H9 (cell line): ENCODE results near the gene TTLL9. TPM values are rescaled to one million over a fixed set of nuclear protein-coding genes. Genes with fewer than 3 reads are reported as not detected.

Source experiments
- DNase-seq: peaks from one replicate; pipeline ENCODE4 v3.0.0-alpha.2; 2017
- H2AFZ ChIP-seq: one replicate; pipeline ENCODE4 v1.6.1; 2013; ENCODE audit warnings: mild to moderate bottlenecking, low read length, control low read depth, moderate library complexity
- H2AK5ac ChIP-seq: 2 replicates; pipeline ENCODE4 v1.6.1; 2013; ENCODE audit warnings: low read length, control low read depth, mixed read lengths; ENCODE audit not compliant: insufficient read length
- H2BK120ac ChIP-seq: one replicate; pipeline ENCODE4 v1.6.1; 2013; ENCODE audit warnings: low read depth, mild to moderate bottlenecking, low read length, control low read depth, inconsistent platforms; ENCODE audit not compliant: poor library complexity, severe bottlenecking
- H2BK12ac ChIP-seq: 2 replicates; pipeline ENCODE4 v1.6.1; 2013; ENCODE audit warnings: low read length, control low read depth, mixed read lengths, low read depth; ENCODE audit not compliant: insufficient read length
- H2BK15ac ChIP-seq: 2 replicates; pipeline ENCODE4 v1.6.1; 2013; ENCODE audit warnings: low read depth, low read length, control low read depth
- H2BK20ac ChIP-seq: one replicate; pipeline ENCODE4 v1.6.1; 2013; ENCODE audit warnings: low read depth, mild to moderate bottlenecking, low read length, control low read depth, inconsistent platforms; ENCODE audit not compliant: poor library complexity, severe bottlenecking
- H2BK5ac ChIP-seq: 2 replicates; pipeline ENCODE4 v1.6.1; 2013; ENCODE audit warnings: low read length, control low read depth, mixed read lengths; ENCODE audit not compliant: insufficient read length
- H3K14ac ChIP-seq: 2 replicates; pipeline ENCODE4 v1.6.1; 2013; ENCODE audit warnings: low read length, control low read depth; ENCODE audit not compliant: insufficient read depth
- H3K18ac ChIP-seq: 2 replicates; pipeline ENCODE4 v1.6.1; 2013; ENCODE audit warnings: low read depth, mild to moderate bottlenecking, mixed read lengths, low read length, control low read depth; ENCODE audit not compliant: insufficient read length
- H3K23ac ChIP-seq: 2 replicates; pipeline ENCODE4 v1.6.1; 2013; ENCODE audit warnings: low read length, control low read depth, mixed read lengths, low read depth; ENCODE audit not compliant: insufficient read length
- H3K23me2 ChIP-seq: 2 replicates; pipeline ENCODE4 v1.6.1; 2013; ENCODE audit warnings: low read depth, mild to moderate bottlenecking, mixed read lengths, low read length, control low read depth; ENCODE audit not compliant: insufficient read length, poor library complexity, severe bottlenecking
- H3K27ac ChIP-seq: 2 replicates; pipeline ENCODE4 v1.5.1; 2013; ENCODE audit warnings: low read length, control low read depth, mixed read lengths, low read depth; ENCODE audit not compliant: insufficient read length
- H3K27me3 ChIP-seq: 2 replicates; pipeline ENCODE4 v1.6.1; 2013; ENCODE audit warnings: low read length, control low read depth, inconsistent platforms; ENCODE audit not compliant: insufficient read depth
- H3K4ac ChIP-seq: 2 replicates; pipeline ENCODE4 v1.6.1; 2013; ENCODE audit warnings: low read depth, mild to moderate bottlenecking, control low read depth, inconsistent platforms, low read length, moderate library complexity
- H3K4me1 ChIP-seq: 2 replicates; pipeline ENCODE4 v1.6.1; 2013; ENCODE audit warnings: low read length, control low read depth, inconsistent platforms; ENCODE audit not compliant: insufficient read depth
- H3K4me2 ChIP-seq: 2 replicates; pipeline ENCODE4 v1.6.1; 2013; ENCODE audit warnings: low read length, control low read depth, mixed read lengths; ENCODE audit not compliant: insufficient read length, insufficient read depth
- H3K56ac ChIP-seq: 2 replicates; pipeline ENCODE4 v1.6.1; 2013; ENCODE audit warnings: low read depth, mild to moderate bottlenecking, mixed read lengths, low read length, control low read depth; ENCODE audit not compliant: insufficient read length
- H3K79me1 ChIP-seq: 2 replicates; pipeline ENCODE4 v1.6.1; 2013; ENCODE audit warnings: low read depth, mild to moderate bottlenecking, moderate library complexity, low read length, control low read depth, inconsistent platforms; ENCODE audit not compliant: insufficient read depth, poor library complexity, severe bottlenecking
- H3K79me2 ChIP-seq: 2 replicates; pipeline ENCODE4 v1.6.1; 2013; ENCODE audit warnings: low read length, control low read depth, inconsistent platforms; ENCODE audit not compliant: insufficient read depth
- H3K9ac ChIP-seq: 2 replicates; pipeline ENCODE4 v1.6.1; 2013; ENCODE audit warnings: low read length, control low read depth, mixed read lengths; ENCODE audit not compliant: insufficient read length; ENCODE audit errors: extremely low read depth
- H3K9me3 ChIP-seq: one replicate; pipeline ENCODE4 v1.6.1; 2013; ENCODE audit warnings: low read depth, low read length, inconsistent platforms; ENCODE audit not compliant: control insufficient read depth
- H3T11ph ChIP-seq: one replicate; pipeline ENCODE4 v1.6.1; 2013; ENCODE audit warnings: mild to moderate bottlenecking, low read length, control low read depth, inconsistent platforms
- H4K20me1 ChIP-seq: one replicate; pipeline ENCODE4 v1.6.1; 2013; ENCODE audit not compliant: control insufficient read depth, insufficient read length, insufficient read depth
- H4K5ac ChIP-seq: 2 replicates; pipeline ENCODE4 v1.6.1; 2013; ENCODE audit warnings: low read depth, mild to moderate bottlenecking, mixed read lengths, low read length, control low read depth; ENCODE audit not compliant: insufficient read length
- H4K8ac ChIP-seq: replicated peaks from 2 replicates; pipeline ENCODE4 v1.6.1; 2013; ENCODE audit warnings: low read length, control low read depth, mixed read lengths, low read depth; ENCODE audit not compliant: insufficient read length
- H4K91ac ChIP-seq: 2 replicates; pipeline ENCODE4 v1.6.1; 2013; ENCODE audit warnings: low read depth, mild to moderate bottlenecking, moderate library complexity, mixed read lengths, low read length, control low read depth; ENCODE audit not compliant: insufficient read length
- H3K27ac Mint-ChIP-seq, 3 experiments: 2 replicates in 2 of 3; 3 replicates in 1 of 3; pipeline ENCODE4 v1.8.0; 2020 to 2021; ENCODE audit warnings: mixed read lengths in 3 of 3, mild to moderate bottlenecking in 1 of 3, moderate library complexity in 1 of 3
- H3K27me3 Mint-ChIP-seq: 2 replicates; pipeline ENCODE4 v1.8.0; 2021; ENCODE audit warnings: low read depth, mild to moderate bottlenecking, moderate library complexity, mixed read lengths
- H3K36me3 Mint-ChIP-seq, 3 experiments: 2 replicates in 2 of 3; 3 replicates in 1 of 3; pipeline ENCODE4 v1.8.0; 2020 to 2021; ENCODE audit warnings: low read depth in 3 of 3, mixed read lengths in 3 of 3; ENCODE audit not compliant: insufficient read depth in 1 of 3
- H3K4me1 Mint-ChIP-seq, 2 experiments: 2 replicates each; pipeline ENCODE4 v1.8.0; 2020; ENCODE audit warnings: mixed read lengths in 2 of 2
- H3K4me3 Mint-ChIP-seq, 2 experiments: 2 replicates in 1 of 2; 3 replicates in 1 of 2; pipeline ENCODE4 v1.8.0; 2020 to 2021; ENCODE audit warnings: mild to moderate bottlenecking in 2 of 2, mixed read lengths in 2 of 2, moderate library complexity in 1 of 2
- H3K9me3 Mint-ChIP-seq, 2 experiments: 2 replicates in 1 of 2; 3 replicates in 1 of 2; pipeline ENCODE4 v1.8.0; 2020; ENCODE audit warnings: mild to moderate bottlenecking in 2 of 2, mixed read lengths in 2 of 2, moderate library complexity in 1 of 2
- CTCF ChIP-seq: fragments of 200-600 bp; sonication (generic); conservative IDR thresholded peaks from 3 replicates; pipeline ENCODE4 v1.8.0; 2021; ENCODE audit warnings: antibody characterized with exemption, mild to moderate bottlenecking
- WGBS: extraction: QIAGEN DNeasy Blood & Tissue Kit; methylation state at CpG from one replicate; pipeline ENCODE4 v1.1.7; 2013; ENCODE audit warnings: missing lambda C conversion rate, low lambda C conversion rate, mixed read lengths; ENCODE audit not compliant: insufficient read length; ENCODE audit errors: extremely low coverage; 5-methylcytosine and 5-hydroxymethylcytosine counted together
- total RNA-seq: library from RNA; stranded (reverse); gene quantifications from 2 replicates; pipeline ENCODE4 v1.2.1, GENCODE V29; 2021

The TTLL9 gene
- total RNA-seq, 1 experiment from 2014 or later, result 0.20 TPM

GRCh38 chr20:31956556-31957526, 86.4 kb downstream of the TTLL9 start:
- no peaks in the 10 kb centered on the region; a peak in 2 of 5 replicates for H3K9me3 Mint-ChIP-seq

More at GRCh38 chr20:31956556-31957526, 86.4 kb downstream of the TTLL9 start:
- Mint-ChIP-seq H3K36me3 (peaks cover 0 to under 1% (median 0%) of the 10 kb centered on the region in 3 experiments; a peak in 1 of 7 replicates), H3K4me1 (peaks cover 0 to 13% of the 10 kb centered on the region in 2 experiments; a peak in 2 of 4 replicates), H3K27me3 (peaks cover 68% of the 10 kb centered on the region), H3K27ac (no peak overlapping the region), H3K4me3 (no peak overlapping the region)
- Histone ChIP-seq H4K8ac (no peak overlapping the region), H3K9me3 (no peaks in the 10 kb centered on the region), H2BK5ac (no peak overlapping the region), H3K23ac (no peak overlapping the region), H2AK5ac (no peak overlapping the region), H3K4me1 (no peaks in the 10 kb centered on the region), H4K20me1 (no peaks in the 10 kb centered on the region), H3K14ac (no peak overlapping the region), H3K27ac (no peak overlapping the region), H2BK15ac (no peak overlapping the region), H3K27me3 (no peaks in the 10 kb centered on the region), H3K9ac (no peak overlapping the region), H3K79me1 (no peaks in the 10 kb centered on the region), H3K23me2 (no peaks in the 10 kb centered on the region), H2BK20ac (no peak overlapping the region), H3K79me2 (no peaks in the 10 kb centered on the region), H2BK12ac (no peak overlapping the region), H2AFZ (no peak overlapping the region), H3K18ac (no peak overlapping the region), H3K56ac (no peak overlapping the region), H2BK120ac (no peak overlapping the region), H4K91ac (no peak overlapping the region), H3K4ac (no peak overlapping the region), H4K5ac (no peak overlapping the region), H3T11ph (no peak overlapping the region), H3K4me2 (no peak overlapping the region)
- TF ChIP-seq CTCF, result no peak
- DNase-seq, result no peak
- 100% methylated on average over 1 of the region's 11 CpGs for WGBS
